ENCODE data around the gene PRIMA1.

DNA sequence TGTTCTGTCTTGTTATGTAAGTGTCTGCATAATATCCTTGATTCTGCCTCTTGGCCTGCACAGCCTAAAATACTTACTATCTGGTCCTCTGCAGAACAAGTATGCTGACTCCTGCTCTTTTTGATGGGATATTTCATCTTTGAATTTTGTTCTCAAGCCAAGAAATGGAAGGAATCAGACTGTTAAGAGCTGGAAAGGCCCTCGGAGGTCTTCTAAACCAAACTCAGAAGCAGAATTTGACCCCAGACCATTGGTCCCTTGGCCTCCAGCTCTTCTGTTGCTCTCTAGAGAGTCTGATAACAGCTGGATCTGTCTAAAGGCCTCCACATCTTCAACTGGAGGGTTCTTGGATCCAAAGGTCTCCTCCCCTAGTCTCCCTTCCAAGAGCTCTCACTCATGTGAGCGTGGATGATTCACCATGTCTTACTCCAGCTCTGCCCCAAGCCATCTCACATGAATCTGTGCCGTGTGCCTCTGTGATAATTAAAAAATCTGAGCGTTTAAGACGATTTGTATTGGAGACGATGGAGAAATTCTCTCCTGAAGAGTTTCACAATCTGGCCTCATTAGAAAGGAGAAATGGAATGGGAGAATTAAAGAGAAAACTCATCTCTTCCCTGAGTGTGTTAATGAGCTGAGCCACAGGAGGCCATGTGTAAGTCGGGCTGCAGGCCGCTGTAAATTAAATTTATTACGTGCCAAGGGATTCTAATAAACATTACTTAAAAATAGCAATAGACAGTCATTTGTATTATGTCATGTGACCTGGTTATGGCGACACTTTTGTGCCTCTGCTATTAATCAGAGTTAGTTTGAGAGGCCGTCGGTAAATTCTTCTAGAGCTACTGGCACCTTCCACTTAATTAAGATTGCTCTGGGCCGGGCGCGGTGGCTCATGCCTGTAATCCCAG lies 15.4 kb upstream of the PRIMA1 start:
- TF ChIP-seq POLR2AphosphoS5 (IDR thresholded peaks at IDR 0.05) (no peak), CTCF (IDR thresholded peaks at IDR 0.05) (no peak), POLR2A (IDR thresholded peaks at IDR 0.05) (no peak)

Measured in stomach (tissue), 4 donors.